Hindlimb muscle (tissue), 1 donor: ENCODE measurements around the gene LRWD1. TPM values are rescaled to one million over a fixed set of nuclear protein-coding genes. Genes with fewer than 3 reads are reported as not detected.
"Not testable (repeated sequence)": the region's sequence is repeated elsewhere in the genome, so short reads cannot be mapped to it uniquely, and the experiment has no call there.

ENCODE experiments used
- DNase-seq: peaks from one replicate; pipeline ENCODE4 v3.0.0-alpha.2; 2013
- polyA plus RNA-seq: library from polyadenylated mRNA; unstranded; fragments of 120-200 nt; gene quantifications from one replicate; pipeline ENCODE4 v1.2.1, GENCODE V29; 2013; ENCODE audit not compliant: insufficient read length

The LRWD1 gene
- polyA plus RNA-seq, 1 donor = 11.7 TPM

DNA sequence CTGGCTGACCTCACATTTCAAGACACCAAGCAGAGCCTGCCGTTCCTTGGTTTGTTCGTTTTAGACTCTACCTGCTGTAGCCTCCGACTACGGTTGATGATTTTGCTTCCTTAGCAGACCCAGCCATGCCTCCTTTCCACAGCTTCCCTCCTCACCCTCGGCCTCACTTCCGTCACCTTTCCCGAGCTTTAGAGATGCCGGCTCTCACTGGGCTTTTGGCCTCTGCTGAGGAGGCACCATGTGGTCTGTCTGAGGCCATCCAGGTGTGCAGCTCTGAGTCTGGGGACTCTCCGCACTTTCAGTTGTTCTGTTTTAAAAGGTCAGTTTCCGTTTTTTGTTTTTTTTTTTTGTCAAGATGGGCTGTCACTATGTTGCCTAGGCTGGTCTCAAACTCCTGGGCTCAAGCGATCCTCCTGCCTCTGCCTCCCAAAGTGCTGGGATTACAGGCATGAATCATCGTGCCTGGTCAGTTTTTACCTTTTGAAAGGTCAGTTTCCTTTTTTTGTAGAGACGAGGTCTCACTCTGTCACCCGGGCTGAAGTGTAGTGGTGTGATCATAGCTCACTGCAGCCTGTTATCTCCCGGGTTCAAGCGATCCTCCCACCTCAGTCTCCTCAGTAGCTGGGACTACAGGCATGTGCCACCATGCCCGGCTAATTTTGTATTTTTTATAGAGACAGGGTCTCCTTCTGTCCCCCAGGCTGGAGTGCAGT lies 19.7 kb upstream of the LRWD1 start:
- no peak for DNase-seq

DNA sequence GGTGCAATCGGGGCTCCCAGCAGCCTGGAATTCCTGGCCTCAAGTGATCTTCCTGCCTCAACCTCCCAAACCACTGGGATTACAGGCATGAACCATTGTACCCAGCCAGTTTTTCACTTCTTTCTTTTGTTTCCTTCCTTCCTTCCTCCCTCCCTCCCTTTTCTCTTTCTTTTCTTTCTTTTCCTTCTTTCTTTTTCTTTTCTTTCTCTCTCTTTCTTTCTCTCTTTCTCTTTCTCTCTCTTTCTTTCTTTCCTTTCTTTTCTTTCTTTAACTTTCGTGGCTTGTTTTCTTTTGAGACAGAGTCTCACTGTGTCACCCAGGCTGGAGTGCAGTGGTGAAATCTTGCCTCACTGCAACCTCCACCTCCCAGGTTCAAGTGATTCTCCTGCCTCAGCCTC lies 19.1 kb upstream of the LRWD1 start:
- no peak for DNase-seq

DNA sequence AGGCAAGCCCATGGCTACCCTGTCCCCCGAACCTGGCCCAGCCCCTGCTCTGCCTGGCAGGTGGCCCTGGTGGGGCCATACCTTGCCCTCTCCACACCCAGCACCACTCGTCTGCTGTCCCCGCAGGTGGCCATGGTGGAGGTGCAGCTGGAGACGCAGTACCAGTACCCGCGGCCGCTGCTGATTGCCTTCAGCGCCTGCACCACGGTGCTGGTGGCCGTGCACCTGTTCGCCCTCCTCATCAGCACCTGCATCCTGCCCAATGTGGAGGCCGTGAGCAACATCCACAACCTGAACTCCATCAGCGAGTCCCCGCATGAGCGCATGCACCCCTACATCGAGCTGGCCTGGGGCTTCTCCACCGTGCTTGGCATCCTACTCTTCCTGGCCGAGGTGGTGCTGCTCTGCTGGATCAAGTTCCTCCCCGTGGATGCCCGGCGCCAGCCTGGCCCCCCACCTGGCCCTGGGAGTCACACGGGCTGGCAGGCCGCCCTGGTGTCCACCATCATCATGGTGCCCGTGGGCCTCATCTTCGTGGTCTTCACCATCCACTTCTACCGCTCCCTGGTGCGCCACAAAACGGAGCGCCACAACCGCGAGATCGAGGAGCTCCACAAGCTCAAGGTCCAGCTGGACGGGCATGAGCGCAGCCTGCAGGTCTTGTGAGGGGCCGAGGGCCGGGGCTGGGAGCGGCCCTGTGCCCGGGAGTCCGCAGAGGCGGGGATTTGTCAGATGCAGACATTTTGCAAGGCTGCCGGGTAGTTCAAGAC lies 18.2 kb upstream of the LRWD1 start:
- DNase-seq = no peak

DNA sequence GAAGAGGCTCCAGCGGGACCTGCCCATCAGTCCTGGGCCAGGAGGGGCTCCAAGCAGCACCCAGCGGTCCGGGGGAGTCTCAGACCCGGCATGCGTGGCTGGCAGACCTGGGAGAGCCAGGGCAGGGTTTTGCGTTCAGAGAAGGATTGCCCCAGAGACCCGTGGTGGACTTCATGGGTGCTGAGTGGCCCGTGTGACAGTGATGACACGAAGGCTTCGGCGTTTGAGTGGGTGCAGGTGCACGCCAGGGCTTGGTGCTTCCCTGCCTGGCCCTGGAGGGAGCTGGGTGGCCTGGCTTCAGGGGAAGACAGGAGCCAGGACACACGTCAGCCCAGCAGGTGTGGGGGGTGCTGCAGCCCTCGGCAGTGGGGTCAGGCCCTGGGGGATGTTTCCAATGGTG lies 17.5 kb upstream of the LRWD1 start:
- DNase-seq = no peak

DNA sequence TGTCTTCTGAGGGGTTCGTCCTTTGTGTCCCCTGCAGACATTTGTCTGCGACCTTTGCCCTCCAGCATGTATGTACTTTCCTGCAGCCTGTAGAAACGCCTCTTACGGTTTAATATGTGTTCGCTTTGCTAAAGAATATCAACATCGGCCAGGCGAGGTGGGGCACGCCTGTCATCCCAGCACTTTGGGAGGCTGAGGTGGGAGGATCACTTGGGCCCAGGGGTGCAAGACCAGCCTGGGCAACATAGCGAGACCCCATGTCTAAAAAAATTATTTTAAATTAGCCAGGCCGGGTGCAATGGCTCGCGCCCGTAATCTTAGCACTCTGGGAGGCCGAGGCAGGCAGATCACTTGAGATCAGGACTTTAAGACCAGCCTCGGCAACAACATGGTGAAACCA lies 15.6 kb upstream of the LRWD1 start:
- DNase-seq = no peak

DNA sequence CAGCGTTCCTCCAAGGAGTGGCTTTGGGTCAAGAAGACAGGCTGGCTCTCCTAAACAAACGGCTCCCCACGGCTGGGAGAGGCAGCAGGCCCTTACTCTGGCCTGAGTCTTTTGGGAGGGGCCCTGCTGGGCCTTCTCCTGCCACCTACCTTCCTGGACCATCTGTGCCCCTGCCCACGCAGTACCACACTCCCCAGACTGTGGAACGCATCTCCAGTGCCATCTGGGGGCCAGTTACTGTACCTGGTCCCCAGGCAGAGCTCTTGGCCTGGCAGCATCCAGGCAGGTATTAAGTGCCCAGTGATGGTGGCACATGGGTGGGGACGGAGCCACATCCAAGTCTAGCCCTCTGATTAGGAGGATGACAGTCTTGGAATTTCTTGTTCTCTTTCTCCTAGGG lies 14.5 kb upstream of the LRWD1 start:
- no peak for DNase-seq

DNA sequence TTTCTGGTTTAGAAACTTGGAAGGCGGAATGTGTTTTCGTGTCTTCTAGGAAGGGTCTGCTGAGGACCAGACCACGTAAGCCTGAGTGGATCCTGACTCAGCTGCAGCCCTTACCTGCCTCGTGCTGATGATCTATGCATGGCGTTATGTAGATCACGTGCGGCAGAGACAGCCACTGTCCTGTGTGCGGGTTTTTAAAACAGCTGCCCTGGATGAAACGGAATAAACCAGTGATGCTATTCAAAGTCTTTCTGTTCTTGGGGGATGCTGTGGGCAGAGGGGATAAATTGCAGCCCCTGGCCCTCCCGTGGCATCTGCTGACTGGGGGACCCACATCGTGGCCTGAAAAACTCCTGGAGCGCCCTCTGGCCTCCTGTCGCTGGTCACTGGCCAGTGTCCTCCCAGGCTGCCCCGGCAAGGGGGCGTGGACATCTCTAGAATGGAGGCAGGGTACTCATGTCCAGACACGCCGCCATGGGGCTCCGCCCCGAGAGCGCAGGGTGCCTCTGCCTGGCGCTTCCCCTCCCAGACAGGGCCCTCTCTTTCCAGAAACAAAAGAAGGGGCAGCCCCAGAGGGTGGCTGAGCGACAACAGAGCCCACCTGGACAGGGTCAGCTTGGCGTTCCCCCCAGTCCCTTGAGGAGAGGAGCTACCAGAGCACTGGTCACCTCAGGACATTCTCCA lies 13.3 kb upstream of the LRWD1 start:
- no peak for DNase-seq

DNA sequence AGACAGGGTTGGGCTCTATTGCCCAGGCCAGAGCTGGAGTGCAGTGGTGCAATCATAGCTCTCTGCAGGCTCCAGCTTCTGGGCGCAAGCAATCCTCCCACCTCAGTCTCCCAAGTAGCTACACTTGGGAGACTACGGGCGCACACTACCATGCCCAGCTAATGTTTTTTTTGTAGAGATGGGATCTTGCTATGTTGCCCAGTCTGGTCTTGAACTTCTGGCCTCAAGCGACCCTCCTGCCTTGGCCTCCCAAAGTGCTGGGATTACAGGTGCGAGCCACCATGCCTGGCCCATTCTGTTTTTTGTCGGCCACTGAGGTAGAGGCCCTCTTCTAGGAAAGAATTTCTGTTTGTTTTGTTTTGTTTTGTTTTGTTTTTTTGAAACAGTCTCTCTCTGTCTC lies 12.3 kb upstream of the LRWD1 start:
- DNase-seq = no peak

DNA sequence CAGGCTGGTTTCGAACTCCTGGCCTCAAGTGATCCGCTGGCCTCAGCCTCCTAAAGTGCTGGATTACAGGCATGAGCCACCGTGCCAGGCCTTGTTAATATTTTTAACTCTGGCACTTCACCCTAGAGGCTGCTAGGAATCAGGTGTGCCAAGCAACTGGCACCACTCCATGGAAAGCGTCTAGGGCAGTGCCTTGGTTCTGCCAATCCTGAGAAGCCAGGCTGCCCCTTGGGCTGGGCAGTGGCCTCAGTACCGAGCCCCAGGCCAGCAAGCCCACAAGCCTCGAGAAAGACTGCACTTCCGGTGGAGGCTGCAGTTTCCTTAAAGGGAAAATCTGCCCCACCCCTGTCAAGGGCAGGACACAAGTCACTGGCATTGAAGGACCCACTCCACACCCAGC lies 11.5 kb upstream of the LRWD1 start:
- DNase-seq = no peak

DNA sequence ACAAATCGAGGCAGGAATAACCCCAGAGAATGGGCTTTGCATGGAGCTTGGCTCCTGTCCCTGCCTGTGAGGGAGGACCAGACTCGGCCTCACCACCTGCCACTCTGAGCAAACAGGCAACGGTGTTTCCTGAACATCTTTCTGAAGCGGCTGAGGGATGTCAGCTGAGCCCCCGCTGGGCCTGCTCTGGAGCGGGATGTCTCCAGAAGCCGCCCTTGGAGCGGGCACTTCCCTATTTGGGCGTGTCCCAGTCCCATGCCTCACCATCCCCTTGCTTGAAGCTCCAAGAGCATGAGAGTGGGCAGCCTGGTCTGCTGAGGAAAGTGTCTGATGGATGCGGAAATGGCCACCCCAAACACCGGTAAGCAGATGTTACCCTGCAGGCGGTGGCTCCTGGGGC lies 10.3 kb upstream of the LRWD1 start:
- no peak for DNase-seq

DNA sequence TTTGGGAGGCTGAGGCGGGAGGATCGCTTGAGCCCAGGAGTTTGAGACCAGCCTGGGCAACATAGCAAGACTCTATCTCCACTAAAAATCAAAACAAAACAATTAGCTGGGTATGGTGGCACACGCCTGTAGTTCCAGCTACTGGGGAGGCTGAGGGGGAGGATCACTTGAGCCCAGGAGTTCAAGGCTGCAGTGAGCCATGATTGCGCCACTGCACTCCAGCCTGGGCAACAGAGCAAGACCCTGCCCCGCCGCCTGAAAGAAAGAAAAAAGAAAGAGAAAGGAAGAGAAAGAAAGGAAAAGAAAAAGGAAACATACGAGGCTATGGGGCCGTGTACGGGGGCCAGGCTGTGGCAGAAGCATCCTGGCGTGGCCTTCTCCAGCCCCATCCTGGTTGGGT lies 9.9 kb upstream of the LRWD1 start:
- not testable (repeated sequence) for DNase-seq

DNA sequence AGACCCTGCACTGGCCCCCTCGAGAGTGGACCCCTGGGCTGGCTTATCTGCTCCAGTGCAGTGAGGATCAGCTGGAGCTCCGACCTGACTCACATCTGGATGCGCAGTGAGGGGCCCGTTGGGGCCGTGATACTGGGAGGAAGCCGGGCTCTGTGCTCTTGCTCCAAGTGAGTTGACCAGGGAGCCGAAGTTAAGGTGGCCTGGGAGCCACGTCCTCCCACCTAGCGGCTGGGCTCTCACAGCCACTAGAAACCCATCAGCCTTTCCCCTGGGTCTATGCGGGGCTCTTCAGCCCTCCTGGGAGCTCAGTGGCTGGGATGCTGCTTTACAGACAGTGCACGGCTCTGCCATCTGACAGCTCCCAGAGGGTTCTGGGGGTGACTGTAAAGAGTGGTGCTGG lies 9.2 kb upstream of the LRWD1 start:
- DNase-seq = no peak

DNA sequence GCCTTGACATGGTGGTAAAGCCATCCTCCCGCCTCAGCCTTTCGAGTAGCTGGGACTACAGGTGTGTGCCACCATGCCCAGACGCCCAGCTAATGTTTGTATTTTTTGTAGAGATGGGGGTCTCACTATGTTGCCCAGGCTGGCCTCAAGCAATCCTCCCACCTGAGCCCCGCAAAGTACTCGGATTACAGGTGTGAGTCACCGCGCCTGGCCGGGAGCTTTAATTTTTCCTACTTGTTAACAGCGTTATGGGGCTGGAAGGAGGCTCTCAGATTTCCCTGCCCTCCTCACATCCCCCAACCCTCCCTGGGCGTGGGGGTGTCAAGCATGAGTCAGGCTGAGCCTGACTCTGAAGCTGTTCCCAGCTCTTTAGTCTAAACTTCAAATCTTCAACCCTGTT lies 8.5 kb upstream of the LRWD1 start:
- no peak for DNase-seq

DNA sequence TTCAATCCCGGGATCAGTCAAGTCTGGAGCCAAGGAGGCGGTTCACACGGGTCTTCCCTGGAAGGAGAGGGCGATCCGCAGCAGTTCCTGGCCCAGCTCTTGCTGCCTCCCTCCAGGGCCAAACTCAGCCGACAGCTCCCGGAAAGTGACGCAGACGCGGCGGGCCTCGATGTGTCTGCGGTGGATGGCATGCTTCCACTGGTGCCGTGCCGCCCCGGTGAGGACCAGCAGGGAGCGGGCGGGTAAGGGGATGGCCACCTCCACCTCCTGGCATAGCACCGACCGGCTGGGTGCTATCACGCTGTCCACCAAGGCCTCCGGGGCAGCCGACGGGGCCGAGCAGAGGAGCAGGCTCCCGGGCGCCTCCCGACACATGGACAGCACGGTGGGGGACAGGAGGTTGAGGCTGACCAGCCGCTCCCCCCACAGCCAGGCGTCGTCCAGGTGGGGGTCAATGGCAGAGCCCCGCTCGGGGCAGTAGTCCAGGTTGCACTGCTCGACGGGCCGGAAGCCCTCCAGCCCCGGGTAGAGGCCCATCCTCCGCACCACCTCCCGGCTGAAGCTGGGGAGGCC lies 7.3 kb upstream of the LRWD1 start:
- DNase-seq = no peak

DNA sequence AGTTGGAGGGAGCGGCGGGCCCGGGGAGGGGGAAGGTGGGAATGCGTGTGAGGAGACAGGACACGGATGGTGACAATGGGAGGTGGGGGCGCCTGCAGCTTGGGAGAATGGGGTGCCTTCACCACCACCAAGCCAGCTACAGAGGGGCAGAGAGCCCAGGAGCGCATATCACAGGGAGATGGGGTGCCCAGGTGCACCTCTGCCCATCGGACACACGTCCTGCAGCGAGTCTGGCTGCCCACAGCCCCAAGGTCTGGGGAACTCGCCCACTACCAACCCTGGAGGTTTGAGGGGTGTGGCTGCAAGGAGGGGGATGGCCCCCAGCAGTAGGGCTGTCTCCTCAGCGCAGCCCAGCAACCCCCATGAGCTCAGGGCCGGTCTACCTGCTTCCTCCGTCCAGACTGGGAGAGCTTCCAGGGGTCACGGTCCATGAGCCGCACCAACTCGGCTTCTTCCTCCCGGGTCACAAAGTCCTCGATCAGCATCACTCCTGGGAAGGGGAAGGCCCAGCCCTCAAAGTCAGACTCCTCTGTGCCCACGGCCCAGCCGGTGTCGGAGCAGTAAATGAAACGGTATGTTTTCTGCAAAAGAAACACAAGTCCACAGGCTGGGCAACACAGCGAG lies 5.5 kb upstream of the LRWD1 start:
- no peak for DNase-seq

DNA sequence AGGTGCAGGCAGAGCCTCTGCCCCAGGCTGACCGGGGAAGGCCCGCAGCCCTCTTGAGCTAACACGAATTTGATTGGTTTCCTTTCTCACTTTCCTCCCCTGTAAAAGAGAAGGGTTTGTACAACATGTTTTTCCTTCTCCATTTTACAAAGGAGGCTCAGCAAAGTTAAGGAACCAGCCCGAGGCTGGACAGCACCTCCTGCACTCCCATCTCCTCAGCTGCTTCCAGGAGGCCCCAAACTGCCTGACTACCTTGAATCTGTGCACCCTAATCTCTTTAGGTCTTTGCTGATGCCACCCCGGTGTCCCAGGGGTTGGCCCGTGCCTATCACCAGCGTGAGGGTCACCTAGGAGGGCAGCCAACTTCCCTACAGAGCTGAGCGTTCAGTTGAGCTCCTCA lies 4.3 kb upstream of the LRWD1 start:
- no peak for DNase-seq

DNA sequence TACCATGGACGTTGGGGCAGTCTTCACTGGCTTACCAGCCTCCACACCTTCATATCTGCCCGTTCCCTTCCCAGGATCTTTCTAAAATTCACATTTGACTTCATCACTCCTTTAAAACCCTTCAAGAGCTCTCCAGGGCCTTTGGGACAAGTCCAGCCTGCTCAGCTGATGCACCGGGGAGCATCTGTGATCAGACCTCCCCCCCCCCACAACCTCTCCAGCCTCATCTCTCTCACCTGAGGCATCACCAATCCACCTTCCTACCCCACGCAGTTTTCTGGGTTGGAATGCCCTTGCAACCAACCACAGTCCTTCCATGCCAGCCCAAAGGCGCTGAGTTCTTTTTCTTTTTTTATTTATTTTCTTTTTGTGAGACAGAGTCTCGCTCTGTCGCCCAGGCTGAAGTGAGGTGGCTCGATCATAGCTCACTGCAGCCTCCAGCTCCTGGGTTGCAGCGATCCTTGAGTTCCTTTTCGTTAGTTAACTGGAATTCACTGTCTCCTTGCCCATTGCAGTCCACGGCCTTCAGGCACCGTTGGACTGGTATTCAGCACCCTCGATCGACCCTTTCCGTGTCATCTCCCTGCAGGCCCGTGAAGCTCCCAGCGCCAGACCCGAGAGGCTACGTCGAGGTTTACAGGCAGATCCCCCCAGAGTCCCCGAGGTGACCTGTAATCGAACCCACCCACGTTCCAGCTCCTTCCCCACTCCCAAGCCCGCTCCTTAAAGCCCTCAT lies 775 bp upstream of the LRWD1 start:
- peak; percentile 31 for DNase-seq

DNA sequence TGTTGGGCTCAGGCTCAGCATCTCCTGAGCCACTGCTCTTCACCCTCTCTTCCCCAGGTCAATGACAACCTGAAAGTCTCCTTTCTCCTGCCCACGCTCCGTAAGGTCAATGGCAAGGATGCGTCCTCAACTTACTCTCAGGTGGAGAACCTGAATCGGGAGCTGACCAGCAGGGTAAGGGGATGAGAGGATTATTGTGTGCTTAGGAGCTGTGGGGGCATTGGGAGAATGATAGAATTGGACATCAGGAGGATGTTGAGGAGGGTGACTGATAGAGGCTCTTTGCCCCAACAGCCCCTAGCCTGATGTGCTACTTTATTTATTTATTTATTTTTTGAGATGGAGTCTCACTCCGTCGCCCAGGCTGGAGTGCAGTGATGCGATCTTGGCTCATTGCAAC lies 1.3 kb downstream of the LRWD1 start:
- DNase-seq = no peak

DNA sequence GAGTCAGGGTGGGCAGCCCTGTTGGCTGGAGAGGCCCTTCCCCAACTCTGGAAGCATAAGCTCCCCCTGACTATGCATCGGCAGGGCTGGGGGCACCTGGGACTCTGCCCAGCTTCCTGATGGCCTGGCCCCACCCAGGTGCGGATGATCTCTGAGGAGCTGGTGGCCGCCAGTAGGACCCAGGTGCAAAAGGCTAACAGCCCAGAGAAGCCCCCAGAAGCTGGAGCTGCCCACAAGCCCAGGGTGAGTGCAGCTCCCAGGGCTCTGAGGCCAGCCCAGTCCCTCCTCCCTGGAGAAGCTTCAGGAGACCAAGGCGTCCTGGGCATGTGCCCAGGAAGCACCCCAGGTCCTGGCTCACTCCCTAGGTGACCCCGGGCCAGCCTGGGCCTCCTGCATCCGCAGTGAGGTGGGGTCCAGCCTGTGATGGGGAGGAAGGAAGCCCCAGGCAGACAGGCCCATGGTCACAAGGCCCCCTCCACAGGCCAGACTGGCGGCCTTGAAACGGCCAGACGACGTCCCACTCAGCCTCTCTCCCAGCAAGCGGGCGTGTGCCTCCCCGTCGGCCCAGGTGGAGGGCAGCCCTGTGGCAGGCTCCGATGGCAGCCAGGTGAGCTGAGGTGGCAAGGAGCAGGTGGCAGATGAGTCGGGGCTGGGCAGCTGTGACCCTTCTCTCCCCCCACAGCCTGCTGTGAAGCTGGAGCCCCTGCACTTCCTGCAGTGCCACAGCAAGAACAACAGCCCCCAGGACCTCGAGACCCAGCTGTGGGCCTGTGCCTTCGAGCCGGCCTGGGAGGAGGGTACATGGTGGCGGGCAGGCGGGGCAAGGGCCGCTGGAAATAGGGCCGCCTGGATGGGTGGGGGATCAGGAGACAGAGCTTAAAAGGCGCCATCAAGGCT lies 3.0 kb downstream of the LRWD1 start:
- no peak for DNase-seq

DNA sequence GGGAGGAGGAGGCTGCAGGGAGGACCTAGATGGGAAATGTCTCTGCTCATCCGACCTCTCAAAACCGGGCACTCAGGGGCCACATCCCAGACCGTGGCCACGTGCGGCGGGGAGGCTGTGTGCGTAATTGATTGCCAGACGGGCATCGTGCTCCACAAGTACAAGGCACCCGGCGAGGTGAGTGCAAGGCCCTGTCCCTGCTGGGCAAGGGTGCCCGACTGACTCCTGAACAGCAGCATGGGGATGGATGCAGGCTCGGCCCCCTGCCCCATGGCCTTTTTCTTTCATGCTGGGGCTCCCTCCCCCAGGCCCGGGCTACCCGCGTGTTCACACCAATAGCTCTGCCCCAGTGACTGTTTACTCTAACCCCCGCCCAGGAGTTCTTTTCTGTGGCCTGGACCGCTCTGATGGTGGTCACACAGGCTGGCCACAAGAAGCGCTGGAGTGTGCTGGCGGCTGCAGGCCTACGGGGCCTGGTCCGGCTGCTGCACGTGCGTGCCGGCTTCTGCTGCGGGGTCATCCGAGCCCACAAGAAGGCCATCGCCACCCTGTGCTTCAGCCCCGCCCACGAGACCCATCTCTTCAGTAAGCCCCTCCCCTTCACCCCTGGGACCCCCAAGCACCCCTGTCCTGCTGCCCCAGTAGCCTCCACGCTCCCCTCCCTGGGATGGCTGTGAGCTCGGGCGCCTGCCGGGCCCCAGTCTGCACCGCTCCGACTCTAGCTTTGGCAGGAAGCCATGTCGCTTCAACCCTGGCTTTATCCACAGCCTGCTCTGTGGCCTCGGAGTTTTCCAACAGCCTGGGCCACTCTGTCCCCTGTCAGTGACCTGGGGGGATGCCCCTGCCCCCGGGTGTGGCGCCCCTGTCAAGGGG lies 3.9 kb downstream of the LRWD1 start:
- no peak for DNase-seq
